Activated CD4-positive, alpha-beta T cell treated with anti-CD3 and anti-CD28 coated beads, Interleukin-2, amount 50 U/mL, for 1 hour (primary cell): ENCODE results near the gene NCR3LG1.

Experiments used
- DNase-seq: peaks from one replicate; pipeline ENCODE4 v3.0.0-alpha.2; 2020

NCR3LG1 gene

DNA sequence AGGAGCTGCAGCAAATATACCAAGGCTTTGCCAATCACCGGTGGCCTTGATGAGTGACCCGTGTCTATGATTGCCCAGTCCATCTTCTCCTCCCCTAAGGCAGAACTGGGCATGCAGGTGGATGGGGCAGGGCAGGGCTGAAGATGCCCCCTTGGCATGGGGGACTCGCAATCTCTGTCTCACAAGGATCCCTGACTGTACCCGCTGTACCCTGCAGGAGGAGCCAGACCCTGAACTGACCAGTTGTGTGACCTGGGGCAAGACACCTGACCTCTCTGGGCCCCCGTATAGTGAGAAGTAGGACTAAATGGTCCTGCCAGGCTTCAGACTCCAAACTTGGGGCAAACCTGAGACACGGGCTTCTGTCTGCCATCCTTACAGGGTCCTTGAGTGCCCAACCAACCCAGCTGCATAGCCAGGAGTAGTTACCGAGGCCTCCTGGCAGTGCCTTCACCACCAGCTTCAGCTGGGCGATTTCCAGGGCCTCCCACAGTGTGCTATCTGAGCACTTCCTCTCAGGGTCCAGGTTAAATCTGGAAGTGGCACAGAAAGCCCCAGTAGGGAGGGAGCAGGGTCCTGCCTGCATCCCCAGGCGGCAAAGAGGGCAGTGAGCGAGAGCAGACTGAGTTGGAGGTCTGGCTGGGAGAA is 43.3 kb downstream of the NCR3LG1 start:
- DNase-seq: no peak

DNA sequence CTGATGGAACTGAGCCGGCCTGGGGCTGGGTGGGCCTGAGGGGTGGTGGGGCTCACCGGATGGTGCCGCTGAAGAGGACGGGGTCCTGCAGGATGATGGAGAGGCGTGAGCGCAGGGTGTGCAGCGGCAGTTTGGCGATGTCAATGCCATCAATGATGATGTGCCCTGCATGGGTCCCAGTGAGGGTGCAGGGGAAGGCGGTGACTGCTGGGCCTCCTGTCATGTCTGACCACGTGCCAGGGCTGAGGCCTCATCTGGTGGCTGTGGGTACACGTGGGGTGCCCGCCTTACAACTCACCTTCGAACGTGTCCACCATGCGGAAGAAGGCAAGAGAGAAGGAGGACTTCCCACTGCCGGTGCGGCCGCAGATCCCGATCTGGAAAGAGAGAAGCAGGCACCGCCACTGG is 44.0 kb downstream of the NCR3LG1 start:
- DNase-seq: no peak

- DNase-seq: no peak
Measured at GRCh38 chr11:17395978-17396377, 44.4 kb downstream of the NCR3LG1 start.

GRCh38 chr11:17396598-17397310 is 45.2 kb downstream of the NCR3LG1 start:
- DNase-seq: no peak

DNA sequence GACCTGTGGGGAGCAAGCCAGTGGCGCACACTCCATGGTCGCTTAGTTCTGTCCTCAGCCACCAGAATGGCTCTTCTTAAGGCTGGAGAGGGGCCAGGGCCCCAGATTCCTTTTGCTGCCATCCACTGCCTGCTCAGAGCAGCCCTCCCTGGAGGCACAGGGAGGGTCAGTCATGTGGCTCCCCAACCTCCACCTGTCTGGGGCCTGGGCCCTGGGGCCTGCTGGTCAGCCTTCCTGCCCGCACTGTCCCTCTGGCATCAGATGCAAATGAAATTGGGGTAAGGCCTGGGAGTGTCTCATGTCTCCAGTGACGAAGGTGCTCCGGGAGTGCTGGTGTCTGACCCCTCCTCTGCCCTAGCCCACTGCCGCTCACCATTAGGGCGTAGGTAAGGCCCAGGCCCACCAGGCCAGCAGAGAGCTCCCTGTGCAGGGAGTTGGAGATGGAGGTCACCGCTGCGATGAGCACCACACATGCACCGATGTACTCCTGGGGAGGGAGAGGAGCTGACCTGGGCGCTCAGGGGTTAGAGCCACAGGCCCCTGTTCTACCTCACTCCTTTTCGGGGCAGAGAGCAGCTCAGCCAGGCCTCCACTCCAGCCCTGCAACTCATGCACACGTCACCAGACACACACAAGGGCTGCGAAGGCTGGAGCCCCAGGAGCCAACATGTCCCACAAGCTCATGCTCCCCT is 45.9 kb downstream of the NCR3LG1 start:
- DNase-seq: no peak

DNA sequence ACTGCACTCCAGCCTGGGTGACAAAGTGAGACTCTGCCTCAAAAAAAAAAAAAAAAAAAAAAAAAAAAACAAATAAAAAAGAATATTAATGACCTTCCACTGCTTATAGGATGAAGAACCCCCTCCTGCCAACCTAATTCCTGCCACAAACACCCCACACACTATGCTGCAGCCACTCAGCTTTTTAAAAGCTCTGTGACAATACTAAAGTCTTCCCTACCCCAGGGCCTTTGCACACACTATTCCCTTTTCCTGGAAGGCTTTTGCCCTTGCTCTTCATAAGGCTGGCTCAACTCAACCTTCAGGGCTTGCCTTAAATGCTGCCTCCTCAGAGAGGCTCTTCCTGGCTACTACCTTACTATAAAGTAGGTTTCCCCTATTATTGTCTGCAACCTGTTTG is 47.6 kb downstream of the NCR3LG1 start:
- DNase-seq: no peak

GRCh38 chr11:17400048-17400775 is 48.6 kb downstream of the NCR3LG1 start:
- no peak for DNase-seq

DNA sequence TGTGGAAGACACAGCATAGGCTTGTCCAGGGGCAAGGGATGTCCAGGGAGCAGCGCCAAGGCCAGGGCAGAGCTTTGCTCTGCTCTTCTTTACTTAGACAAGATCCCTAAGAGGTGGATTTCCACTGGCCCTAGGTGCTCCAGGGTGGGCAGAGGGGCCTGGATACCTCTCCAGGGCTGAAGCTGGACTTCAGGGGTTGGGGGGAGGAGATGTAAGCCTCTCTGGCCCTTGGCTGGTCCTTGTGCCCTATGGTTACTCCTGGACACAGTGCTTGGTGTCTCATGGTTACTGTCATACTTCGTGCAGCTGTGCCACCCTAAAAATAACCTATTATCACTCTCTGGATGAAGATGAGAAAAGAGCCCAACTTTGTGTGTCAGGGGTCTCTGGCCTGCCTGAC is 49.7 kb downstream of the NCR3LG1 start:
- no peak for DNase-seq

GRCh38 chr11:17401841-17402240 is 50.2 kb downstream of the NCR3LG1 start:
- no peak for DNase-seq

GRCh38 chr11:17402486-17402885 is 50.9 kb downstream of the NCR3LG1 start:
- DNase-seq: no peak

DNA sequence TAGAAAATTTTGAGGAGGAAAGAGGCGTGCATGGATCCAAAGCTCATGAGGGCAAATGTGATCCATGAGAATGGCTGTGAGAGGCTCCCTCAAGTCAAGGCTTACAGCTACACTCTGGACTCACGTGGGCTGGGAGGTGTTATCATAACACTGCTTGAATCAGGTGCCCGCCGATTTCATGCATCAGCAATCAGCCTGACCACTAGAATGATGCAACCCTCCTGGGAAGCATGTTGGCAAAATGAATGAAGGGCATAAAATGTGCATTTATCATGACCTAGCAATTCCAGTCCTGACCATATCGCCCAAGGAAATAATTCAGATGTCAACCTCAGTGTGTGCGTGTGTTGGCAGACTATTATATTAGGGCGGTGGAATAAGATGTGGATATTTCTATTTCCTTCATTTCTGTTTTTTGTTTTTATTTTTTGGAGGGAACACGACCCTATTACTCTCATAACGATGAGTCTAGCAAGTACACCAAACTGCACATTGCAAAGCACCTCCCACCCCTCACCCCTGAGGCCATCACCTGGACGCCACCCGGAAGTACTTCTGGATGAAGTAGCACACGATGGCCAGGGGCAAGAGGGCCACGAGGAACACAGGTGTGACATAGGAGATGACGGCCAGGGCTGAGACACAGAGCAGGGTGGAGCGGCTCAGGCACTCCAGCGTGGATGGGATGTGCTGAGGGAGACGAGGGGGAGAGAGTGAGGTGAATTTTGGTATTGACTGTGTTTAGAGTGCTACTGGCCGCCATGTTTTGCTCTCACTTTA is 52.6 kb downstream of the NCR3LG1 start:
- DNase-seq: no peak

GRCh38 chr11:17405232-17406005 is 53.8 kb downstream of the NCR3LG1 start:
- no peak for DNase-seq

DNA sequence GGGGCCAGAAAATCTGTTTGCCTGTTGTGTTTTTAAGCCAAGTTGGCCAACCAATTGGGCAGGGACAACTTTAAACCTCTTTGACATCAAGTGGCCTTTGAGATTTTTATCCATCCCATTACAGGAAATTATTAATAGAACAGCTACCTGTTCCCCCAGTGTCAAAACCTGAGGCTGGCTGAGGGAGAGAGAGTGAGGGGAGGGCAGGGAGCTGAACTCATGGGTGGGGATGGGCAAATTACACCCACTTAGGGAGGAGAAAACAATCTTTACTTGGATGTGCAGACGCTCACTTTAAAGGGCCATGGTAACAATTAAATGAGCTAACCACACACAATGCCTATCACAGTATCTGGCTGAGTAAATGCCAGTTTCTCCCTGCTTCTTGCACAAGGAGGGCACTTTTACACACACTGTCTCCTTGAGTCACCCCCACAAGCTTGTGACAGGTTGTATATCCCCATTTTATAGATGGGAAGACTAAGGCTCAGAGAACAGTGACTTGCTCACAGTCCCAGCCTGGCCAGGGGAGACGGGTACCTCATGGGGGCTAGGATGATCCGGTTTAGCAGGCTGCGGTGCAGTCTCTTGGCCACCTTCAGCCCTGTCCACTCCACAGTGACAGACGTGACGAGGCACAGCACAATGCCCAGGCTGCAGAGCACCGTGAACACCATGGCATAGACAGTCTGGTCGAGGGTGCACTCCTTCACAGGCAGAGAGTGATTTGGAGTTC is 54.6 kb downstream of the NCR3LG1 start:
- no peak for DNase-seq

DNA sequence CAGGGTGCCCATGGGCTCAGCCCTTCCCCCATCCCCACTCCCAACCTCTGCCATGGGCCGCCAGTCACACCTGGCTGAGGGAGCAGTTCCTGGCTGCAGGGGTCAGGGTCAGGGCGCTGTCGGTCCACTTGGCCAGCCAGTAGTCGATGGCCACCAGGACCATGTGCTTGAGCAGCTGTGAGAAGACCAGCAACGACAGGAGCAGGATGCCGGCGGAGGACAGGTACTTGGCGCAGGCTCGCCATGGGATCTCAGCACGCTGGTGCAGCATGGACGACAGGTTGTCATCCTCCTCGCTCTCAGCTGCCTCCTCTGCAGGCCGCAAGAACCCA is 55.2 kb downstream of the NCR3LG1 start:
- no peak for DNase-seq

GRCh38 chr11:17407575-17407974 is 56.0 kb downstream of the NCR3LG1 start:
- DNase-seq: no peak

DNA sequence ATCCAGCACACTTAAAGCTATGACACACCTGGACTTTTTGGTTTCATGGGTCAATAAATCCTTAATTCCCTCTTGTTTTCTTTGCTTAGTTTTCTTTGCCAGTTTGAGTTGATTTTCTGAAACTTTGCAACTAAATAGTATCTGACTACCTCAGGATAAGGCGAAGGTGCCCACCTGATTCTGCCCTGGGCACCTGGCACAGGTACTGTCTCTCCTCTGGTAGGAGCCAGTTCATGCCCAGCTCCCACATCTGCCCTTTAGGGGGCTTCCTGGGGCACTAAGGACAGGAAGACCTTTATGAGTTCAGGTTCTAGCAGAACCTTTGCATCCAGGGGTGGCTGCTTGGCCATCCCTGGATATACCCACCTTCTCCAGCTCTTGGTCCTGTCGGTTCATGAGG is 56.4 kb downstream of the NCR3LG1 start:
- no peak for DNase-seq

- no peak for DNase-seq
Measured at GRCh38 chr11:17408641-17409040, 57.0 kb downstream of the NCR3LG1 start.

DNA sequence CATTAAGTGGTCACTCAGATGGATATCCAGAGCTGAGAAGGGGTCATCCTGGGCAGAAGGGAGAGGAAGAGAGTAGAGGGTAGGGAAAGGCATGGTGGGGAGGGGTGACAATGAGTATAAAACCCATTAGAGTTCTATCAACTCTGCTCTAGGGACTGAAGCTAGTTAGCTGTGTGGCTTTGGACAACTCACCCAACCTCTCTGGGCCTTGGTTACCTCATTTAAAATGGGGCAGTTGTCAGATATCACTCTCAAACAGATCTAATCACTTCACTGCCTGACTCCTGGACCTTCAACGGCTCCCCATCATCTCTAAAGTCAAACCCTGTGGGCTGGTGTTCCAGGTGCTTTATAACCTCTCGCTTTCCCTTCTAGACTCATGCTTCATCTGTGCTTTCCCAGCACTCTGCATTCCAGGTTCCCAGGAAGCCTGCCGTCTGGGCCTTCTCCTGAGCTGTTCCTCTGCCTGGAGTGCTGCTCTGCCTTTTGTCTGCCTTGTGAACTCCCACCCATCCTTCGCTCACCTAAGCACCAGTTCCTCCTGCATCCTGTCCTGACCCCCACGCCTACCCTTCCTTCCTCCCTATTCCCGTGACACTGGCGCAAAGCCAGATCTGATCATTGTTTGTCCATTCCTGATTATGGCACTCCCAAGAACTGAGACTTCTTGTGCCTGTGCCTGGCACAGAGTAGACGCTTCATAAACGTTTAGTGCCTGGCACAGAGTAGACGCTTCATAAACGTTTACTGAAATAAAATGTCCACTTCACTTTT is 59.2 kb downstream of the NCR3LG1 start:
- no peak for DNase-seq

- DNase-seq: no peak
Measured at GRCh38 chr11:17411418-17411817, 59.8 kb downstream of the NCR3LG1 start.

GRCh38 chr11:17412488-17413180 is 61.0 kb downstream of the NCR3LG1 start:
- no peak for DNase-seq
